Adrenal gland (tissue), 5 donors: ENCODE results near the gene BBS9.

Experiments used
- CTCF ChIP-seq, 6 experiments: fragments of 450-650 bp in 4 of 6; fragments of 200-600 bp in 2 of 6; sonication (generic) in 1 of 6; IDR thresholded peaks; 1 replicate in 5 of 6; 2 replicates in 1 of 6; pipeline versions ENCODE4 v1.5.1 to v1.8.0; 2016 to 2021; ENCODE audit warnings: antibody characterized with exemption in 6 of 6, mild to moderate bottlenecking in 2 of 6, moderate library complexity in 1 of 6
- POLR2A ChIP-seq, 2 donors: fragments of 450-650 bp; IDR thresholded peaks; one replicate each; pipeline ENCODE4 v1.6.1; 2017; ENCODE audit warnings: antibody characterized with exemption in 2 of 2, mild to moderate bottlenecking in 2 of 2, moderate library complexity in 1 of 2
- donor health status: DM: no; HTN: no; CAD: no.

DNA sequence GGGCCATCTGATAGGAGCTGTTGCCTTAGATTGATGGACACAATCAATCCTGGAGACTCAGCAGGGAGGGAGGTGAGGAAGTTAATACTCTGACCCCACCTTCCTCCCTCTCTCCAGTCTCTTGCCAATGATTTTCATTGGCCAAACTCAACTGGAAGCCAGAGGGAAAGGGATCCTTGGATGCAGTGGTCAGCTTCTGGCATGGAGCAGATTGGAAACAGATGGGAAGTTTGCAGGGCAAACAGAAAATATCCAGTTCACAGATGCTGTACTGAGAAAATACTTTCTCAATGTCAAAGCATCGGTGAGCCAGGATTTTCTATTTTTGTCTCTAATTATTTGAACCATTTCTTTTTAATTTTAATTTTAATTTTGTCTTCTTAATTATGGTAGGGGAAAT is 170.8 kb downstream of the BBS9 start:
- TF ChIP-seq CTCF (IDR thresholded peaks at IDR 0.05) = no peak
- TF ChIP-seq POLR2A (IDR thresholded peaks at IDR 0.05) = no peak
